Kidney (tissue), 14 donors: ENCODE data around the gene PGAM2. TPM values are rescaled to one million over a fixed set of nuclear protein-coding genes. Genes with fewer than 3 reads are reported as not detected.
A peak's percentile ranks its signal among the peaks of the same experiment; 100 is the strongest.

ENCODE experiments used
- DNase-seq, 5 donors: peaks; one replicate each; pipeline ENCODE4 v3.0.0-alpha.2; 2013 to 2020
- FAIRE-seq: peaks from 2 replicates; lab custom pipeline; 2012; peaks lifted over from hg19 to GRCh38; lab: Jason Lieb, UNC
- H3K27ac ChIP-seq, 2 donors: one replicate each; pipeline ENCODE4 v1.7.0; 2013; ENCODE audit warnings: low read depth in 2 of 2, low read length in 2 of 2, inconsistent platforms in 1 of 2
- H3K27me3 ChIP-seq: one replicate; pipeline ENCODE4 v1.7.1; 2013; ENCODE audit warnings: low read length, inconsistent platforms; ENCODE audit not compliant: control insufficient read depth, insufficient read depth
- H3K36me3 ChIP-seq, 3 donors: one replicate each; pipeline versions ENCODE4 v1.7.0 to v1.7.1; 2013; ENCODE audit warnings: low read length in 3 of 3, control low read depth in 1 of 3, inconsistent platforms in 1 of 3; ENCODE audit not compliant: insufficient read depth in 3 of 3, control insufficient read depth in 2 of 3
- H3K4me1 ChIP-seq, 3 donors: one replicate each; pipeline versions ENCODE4 v1.7.0 to v1.7.1; 2013; ENCODE audit warnings: low read length in 3 of 3, inconsistent platforms in 1 of 3, low read depth in 1 of 3; ENCODE audit not compliant: control insufficient read depth in 2 of 3, insufficient read depth in 2 of 3
- H3K4me3 ChIP-seq, 3 donors: one replicate each; pipeline versions ENCODE4 v1.7.0 to v1.8.1; 2013; ENCODE audit warnings: low read length in 3 of 3, control low read depth in 1 of 3, inconsistent platforms in 1 of 3
- H3K9ac ChIP-seq, 3 donors: one replicate each; pipeline versions ENCODE4 v1.7.0 to v1.7.1; 2013; ENCODE audit warnings: low read length in 3 of 3, control low read depth in 1 of 3, inconsistent platforms in 1 of 3
- H3K9me3 ChIP-seq, 3 donors: one replicate each; pipeline versions ENCODE4 v1.7.0 to v1.7.1; 2013; ENCODE audit warnings: low read length in 3 of 3, control low read depth in 1 of 3, inconsistent platforms in 1 of 3; ENCODE audit not compliant: control insufficient read depth in 2 of 3, insufficient read depth in 1 of 3
- intact Hi-C: fragments of 100-400 bp; cut with DNase I; formaldehyde crosslinking; loops from one replicate; pipeline ENCODE4 v1.11.1; 2022
- polyA plus RNA-seq: library from polyadenylated mRNA; stranded (reverse); fragments of 350-450 nt; fragmentation: Illumina TruSeq; extraction: RNeasy Lipid Tissue Mini Kit (QIAGEN cat#74804); gene quantifications from one replicate; pipeline ENCODE4 v1.2.3, GENCODE V29; 2014; ENCODE audit warnings: low read depth, low replicate concordance; ENCODE audit not compliant: insufficient read depth
- total RNA-seq: library from RNA; stranded (reverse); fragmentation: NEBNext Ultra II Directional; extraction: Animal tissue kit (Norgen Biotek cat#: 25700); gene quantifications from one replicate; pipeline ENCODE4 v1.2.1, GENCODE V29; 2021
- TF ChIP-seq, protein P1 (sequence below): IDR thresholded peaks from 3 replicates; pipeline ENCODE4 v1.5.1; 2012; ENCODE audit warnings: mild to moderate bottlenecking, moderate library complexity, borderline replicate concordance; ENCODE audit not compliant: insufficient read depth; ENCODE audit errors: extremely low read depth
- donor health status: control.
- donor health status: control.
- donor health status: control.
- donor health status: control.
- donor health status: control.
- donor health status: DM: yes; HTN: yes; CAD: no.
- donor health status: Normal renal cell carcinoma (clear cell type).

Gene PGAM2
- total and polyA plus RNA-seq, 2 donors from 2014 or later, result 2.1 to 37.7 TPM

DNA sequence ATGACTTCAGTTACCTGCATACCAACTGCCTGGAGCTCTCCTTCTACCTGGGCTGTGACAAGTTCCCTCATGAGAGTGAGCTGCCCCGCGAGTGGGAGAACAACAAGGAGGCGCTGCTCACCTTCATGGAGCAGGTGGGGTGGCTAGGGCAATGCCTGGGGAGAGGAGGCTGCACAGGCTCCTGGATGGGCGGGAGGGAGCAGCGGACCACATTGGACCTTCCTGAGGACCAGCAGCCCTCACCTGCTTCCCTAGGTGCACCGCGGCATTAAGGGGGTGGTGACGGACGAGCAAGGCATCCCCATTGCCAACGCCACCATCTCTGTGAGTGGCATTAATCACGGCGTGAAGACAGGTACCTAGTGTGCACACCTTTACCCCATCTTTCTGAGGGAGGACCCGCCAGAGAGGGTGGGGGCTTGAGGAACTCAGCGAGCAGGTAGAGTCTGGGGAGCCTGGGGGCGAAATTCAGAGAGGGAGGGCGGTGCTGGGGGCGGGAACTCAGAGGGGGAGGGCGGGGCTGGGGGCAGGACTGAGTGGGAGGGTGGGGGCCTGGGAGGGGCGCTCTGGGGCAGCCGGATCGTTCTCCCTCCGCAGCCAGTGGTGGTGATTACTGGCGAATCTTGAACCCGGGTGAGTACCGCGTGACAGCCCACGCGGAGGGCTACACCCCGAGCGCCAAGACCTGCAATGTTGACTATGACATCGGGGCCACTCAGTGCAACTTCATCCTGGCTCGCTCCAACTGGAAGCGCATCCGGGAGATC, 47.8 kb upstream of the PGAM2 start:
- intact Hi-C loops, result no loop called here
- FAIRE-seq (no peak), DNase-seq (peak in 1 of 5 donors; percentile 62)
- TF ChIP-seq, protein P1, sequence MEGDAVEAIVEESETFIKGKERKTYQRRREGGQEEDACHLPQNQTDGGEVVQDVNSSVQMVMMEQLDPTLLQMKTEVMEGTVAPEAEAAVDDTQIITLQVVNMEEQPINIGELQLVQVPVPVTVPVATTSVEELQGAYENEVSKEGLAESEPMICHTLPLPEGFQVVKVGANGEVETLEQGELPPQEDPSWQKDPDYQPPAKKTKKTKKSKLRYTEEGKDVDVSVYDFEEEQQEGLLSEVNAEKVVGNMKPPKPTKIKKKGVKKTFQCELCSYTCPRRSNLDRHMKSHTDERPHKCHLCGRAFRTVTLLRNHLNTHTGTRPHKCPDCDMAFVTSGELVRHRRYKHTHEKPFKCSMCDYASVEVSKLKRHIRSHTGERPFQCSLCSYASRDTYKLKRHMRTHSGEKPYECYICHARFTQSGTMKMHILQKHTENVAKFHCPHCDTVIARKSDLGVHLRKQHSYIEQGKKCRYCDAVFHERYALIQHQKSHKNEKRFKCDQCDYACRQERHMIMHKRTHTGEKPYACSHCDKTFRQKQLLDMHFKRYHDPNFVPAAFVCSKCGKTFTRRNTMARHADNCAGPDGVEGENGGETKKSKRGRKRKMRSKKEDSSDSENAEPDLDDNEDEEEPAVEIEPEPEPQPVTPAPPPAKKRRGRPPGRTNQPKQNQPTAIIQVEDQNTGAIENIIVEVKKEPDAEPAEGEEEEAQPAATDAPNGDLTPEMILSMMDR, result no peak
- H3K36me3 ChIP-seq, result peaks cover 0 to 3% (median 0%) of the 10 kb centered on the region in 3 donors
- no peak overlapping the region for H3K9ac ChIP-seq
- no peak overlapping the region for H3K27ac ChIP-seq
- no peaks in the 10 kb centered on the region for H3K4me1 ChIP-seq
- no peak overlapping the region for H3K4me3 ChIP-seq
- H3K9me3 ChIP-seq, result no peaks in the 10 kb centered on the region
- H3K27me3 ChIP-seq, result no peaks in the 10 kb centered on the region

DNA sequence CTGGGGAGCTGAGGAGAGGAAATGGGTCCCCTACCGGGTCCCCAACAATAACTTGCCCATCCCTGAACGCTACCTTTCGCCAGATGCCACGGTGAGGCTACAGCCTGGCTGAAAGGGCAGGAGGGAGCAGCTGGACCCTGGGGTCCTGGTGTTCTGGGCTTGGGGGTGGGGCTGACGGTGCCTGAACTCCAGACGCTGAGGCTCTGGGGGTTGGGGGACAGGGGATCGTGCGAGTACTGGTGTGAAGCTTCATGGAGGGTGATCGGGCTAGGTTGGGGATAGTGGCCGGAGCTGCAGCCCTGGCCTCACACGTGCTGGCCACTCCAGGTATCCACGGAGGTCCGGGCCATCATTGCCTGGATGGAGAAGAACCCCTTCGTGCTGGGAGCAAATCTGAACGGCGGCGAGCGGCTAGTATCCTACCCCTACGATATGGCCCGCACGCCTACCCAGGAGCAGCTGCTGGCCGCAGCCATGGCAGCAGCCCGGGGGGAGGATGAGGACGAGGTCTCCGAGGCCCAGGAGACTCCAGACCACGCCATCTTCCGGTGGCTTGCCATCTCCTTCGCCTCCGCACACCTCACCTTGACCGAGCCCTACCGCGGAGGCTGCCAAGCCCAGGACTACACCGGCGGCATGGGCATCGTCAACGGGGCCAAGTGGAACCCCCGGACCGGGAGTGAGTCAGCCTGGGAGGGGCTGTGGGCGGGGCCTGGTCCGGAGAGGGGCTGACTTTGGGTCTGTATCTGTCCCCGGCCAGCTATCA, 47.0 kb upstream of the PGAM2 start:
- H3K9me3 ChIP-seq, result no peaks in the 10 kb centered on the region
- H3K27ac ChIP-seq, result no peak overlapping the region
- H3K4me3 ChIP-seq, result no peak overlapping the region
- TF ChIP-seq, protein P1, result no peak
- no peak overlapping the region for H3K9ac ChIP-seq
- H3K4me1 ChIP-seq, result no peaks in the 10 kb centered on the region
- intact Hi-C loops, result no loop called here
- no peaks in the 10 kb centered on the region for H3K27me3 ChIP-seq
- H3K36me3 ChIP-seq, result peaks cover 0 to under 1% (median 0%) of the 10 kb centered on the region in 3 donors
- DNase-seq (peak in 1 of 5 donors; percentile 72), FAIRE-seq (no peak)

DNA sequence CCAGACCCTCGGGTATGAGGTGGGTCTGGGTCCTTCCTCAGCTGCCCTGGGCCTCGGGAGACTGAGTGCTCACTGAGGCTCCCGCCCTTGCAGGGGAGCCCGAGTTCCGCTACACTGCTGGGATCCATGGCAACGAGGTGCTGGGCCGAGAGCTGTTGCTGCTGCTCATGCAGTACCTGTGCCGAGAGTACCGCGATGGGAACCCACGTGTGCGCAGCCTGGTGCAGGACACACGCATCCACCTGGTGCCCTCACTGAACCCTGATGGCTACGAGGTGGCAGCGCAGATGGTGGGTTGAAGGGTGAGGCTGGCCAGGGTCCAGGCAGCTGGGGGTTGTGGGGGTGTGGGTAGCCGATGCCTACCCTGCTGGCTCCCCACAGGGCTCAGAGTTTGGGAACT, 46.4 kb upstream of the PGAM2 start:
- Histone ChIP-seq H3K4me3 (no peak overlapping the region), H3K9ac (no peak overlapping the region), H3K9me3 (no peaks in the 10 kb centered on the region), H3K36me3 (no peaks in the 10 kb centered on the region), H3K27me3 (no peaks in the 10 kb centered on the region), H3K4me1 (no peaks in the 10 kb centered on the region), H3K27ac (no peak overlapping the region)
- DNase-seq (peak in 2 of 5 donors; percentile 29 to 69), FAIRE-seq (no peak)
- TF ChIP-seq, protein P1, result no peak
- intact Hi-C loops, result no loop called here
